Left kidney (tissue), 8 donors: ENCODE results near the gene HTR2B. TPM values are rescaled to one million over a fixed set of nuclear protein-coding genes. Genes with fewer than 3 reads are reported as not detected.
"Not testable (repeated sequence)": the region's sequence is repeated elsewhere in the genome, so short reads cannot be mapped to it uniquely, and the experiment has no call there.

Experiments
- DNase-seq: peaks from one replicate; pipeline ENCODE4 v3.0.0-alpha.2; 2013
- long read RNA-seq, 8 donors: transcript quantifications; one replicate each; lab custom pipeline, GENCODE V29; 2026
- polyA plus RNA-seq: library from polyadenylated mRNA; unstranded; fragments of 120-200 nt; gene quantifications from one replicate; pipeline ENCODE4 v1.2.1, GENCODE V29; 2013; ENCODE audit not compliant: insufficient read length

Gene HTR2B
- 16.3 TPM for polyA plus RNA-seq
- long read RNA-seq, donor 1, partial matches to known transcripts: 238 of 241 reads
- long read RNA-seq, donor 1, other reads (novel, unspliced or antisense): 0 of 241 reads
- long read RNA-seq, donor 2, transcript HTR2B-201 (4 exons, 2,246 nt): major isoform, 8 of 13 reads
- long read RNA-seq, donor 2, partial matches to known transcripts: 5 of 13 reads
- long read RNA-seq, donor 2, other reads (novel, unspliced or antisense): 0 of 13 reads
- long read RNA-seq, donor 3, transcript HTR2B-201 (4 exons, 2,246 nt): major isoform, 5 of 5 reads
- long read RNA-seq, donor 3, partial matches to known transcripts: 0 of 5 reads
- long read RNA-seq, donor 3, other reads (novel, unspliced or antisense): 0 of 5 reads
- long read RNA-seq, donor 4, partial matches to known transcripts: 92 of 92 reads
- long read RNA-seq, donor 4, other reads (novel, unspliced or antisense): 0 of 92 reads
- long read RNA-seq, donor 5, partial matches to known transcripts: 198 of 227 reads
- long read RNA-seq, donor 5, other reads (novel, unspliced or antisense): 25 of 227 reads
- long read RNA-seq, donor 6, transcript HTR2B-201 (4 exons, 2,246 nt): major isoform, 7 of 7 reads
- long read RNA-seq, donor 6, partial matches to known transcripts: 0 of 7 reads
- long read RNA-seq, donor 6, other reads (novel, unspliced or antisense): 0 of 7 reads
- long read RNA-seq, donor 7, transcript HTR2B-201 (4 exons, 2,246 nt): major isoform, 5 of 17 reads
- long read RNA-seq, donor 7, partial matches to known transcripts: 6 of 17 reads
- long read RNA-seq, donor 7, other reads (novel, unspliced or antisense): 6 of 17 reads
- long read RNA-seq, donor 8, partial matches to known transcripts: 0 of 2 reads
- long read RNA-seq, donor 8, other reads (novel, unspliced or antisense): 0 of 2 reads

GRCh38 chr2:231124838-231125568 is at the start of gene HTR2B:
Gene HTR2B (minus strand): TSS chr2:231125042. CDS start chr2:231123764, 1,278 bp downstream.
- DNase-seq: no peak

GRCh38 chr2:231174211-231174651 is 49.4 kb upstream of the HTR2B start:
- DNase-seq: no peak

GRCh38 chr2:231172025-231172424 is 47.2 kb upstream of the HTR2B start:
- no peak for DNase-seq

GRCh38 chr2:231170055-231170454 is 45.2 kb upstream of the HTR2B start:
- no peak for DNase-seq

GRCh38 chr2:231169488-231169887 is 44.6 kb upstream of the HTR2B start:
- no peak for DNase-seq

GRCh38 chr2:231168460-231169139 is 43.8 kb upstream of the HTR2B start:
- no peak for DNase-seq

- no peak for DNase-seq
Observed at GRCh38 chr2:231167745-231168459, 43.1 kb upstream of the HTR2B start.

- no peak for DNase-seq
Observed at GRCh38 chr2:231163414-231164095, 38.7 kb upstream of the HTR2B start.

GRCh38 chr2:231163011-231163410 is 38.2 kb upstream of the HTR2B start:
- no peak for DNase-seq

- peak; percentile 60 for DNase-seq
Observed at GRCh38 chr2:231161877-231162329, 37.1 kb upstream of the HTR2B start.

- no peak for DNase-seq
Observed at GRCh38 chr2:231161252-231161839, 36.5 kb upstream of the HTR2B start.

- DNase-seq: no peak
Observed at GRCh38 chr2:231160701-231161100, 35.9 kb upstream of the HTR2B start.

GRCh38 chr2:231159306-231159705 is 34.5 kb upstream of the HTR2B start:
- DNase-seq: no peak

- no peak for DNase-seq
Observed at GRCh38 chr2:231152800-231153557, 28.1 kb upstream of the HTR2B start.

- no peak for DNase-seq
Observed at GRCh38 chr2:231146665-231147064, 21.8 kb upstream of the HTR2B start.

- no peak for DNase-seq
Observed at GRCh38 chr2:231144896-231145295, 20.1 kb upstream of the HTR2B start.

GRCh38 chr2:231140808-231141207 is 16.0 kb upstream of the HTR2B start:
- not testable (repeated sequence) for DNase-seq

- no peak for DNase-seq
Observed at GRCh38 chr2:231139796-231140195, 15.0 kb upstream of the HTR2B start.

GRCh38 chr2:231138699-231139098 is 13.9 kb upstream of the HTR2B start:
- no peak for DNase-seq
